ENCODE data around the gene PRKG1.

PRKG1 gene

GRCh38 chr10:51920672-51921071 is 846.4 kb downstream of the PRKG1 start:
- no peaks in the 10 kb centered on the region for H3K9me3 ChIP-seq (replicated peaks; ENCODE audit: low read length)
- H3K4me2 ChIP-seq (ENCODE audit: low read length) = no peak overlapping the region
- no peaks in the 10 kb centered on the region for H3K27me3 ChIP-seq (ENCODE audit: control insufficient read depth, insufficient read depth, low read length)
- no peaks in the 10 kb centered on the region for H3K36me3 ChIP-seq (ENCODE audit: insufficient read depth, low read length)
- no peaks in the 10 kb centered on the region for H3K4me1 ChIP-seq (ENCODE audit: control insufficient read depth, insufficient read depth, low read length)
- no peak overlapping the region for H3K9ac ChIP-seq (ENCODE audit: low read depth, low read length)
- H3K4me3 ChIP-seq (ENCODE audit: low read length) = no peak overlapping the region

- no peaks in the 10 kb centered on the region for H3K4me1 ChIP-seq (ENCODE audit: control insufficient read depth, insufficient read depth, low read length)
- no peak overlapping the region for H3K4me3 ChIP-seq (ENCODE audit: low read length)
- no peak overlapping the region for H3K4me2 ChIP-seq (ENCODE audit: low read length)
- no peaks in the 10 kb centered on the region for H3K27me3 ChIP-seq (ENCODE audit: control insufficient read depth, insufficient read depth, low read length)
- no peak overlapping the region for H3K9ac ChIP-seq (ENCODE audit: low read depth, low read length)
- H3K9me3 ChIP-seq (replicated peaks; ENCODE audit: low read length) = no peaks in the 10 kb centered on the region
- H3K36me3 ChIP-seq (ENCODE audit: insufficient read depth, low read length) = no peaks in the 10 kb centered on the region
Observed at GRCh38 chr10:51924359-51924758, 850.1 kb downstream of the PRKG1 start.

GRCh38 chr10:51926337-51926736 is 852.0 kb downstream of the PRKG1 start:
- H3K9ac ChIP-seq (ENCODE audit: low read depth, low read length) = no peak overlapping the region
- H3K4me3 ChIP-seq (ENCODE audit: low read length) = no peak overlapping the region
- H3K4me1 ChIP-seq (ENCODE audit: control insufficient read depth, insufficient read depth, low read length) = no peaks in the 10 kb centered on the region

GRCh38 chr10:51928162-51928561 is 853.9 kb downstream of the PRKG1 start:
- no peaks in the 10 kb centered on the region for H3K9me3 ChIP-seq (replicated peaks; ENCODE audit: low read length)
- no peak overlapping the region for H3K9ac ChIP-seq (ENCODE audit: low read depth, low read length)
- no peaks in the 10 kb centered on the region for H3K36me3 ChIP-seq (ENCODE audit: insufficient read depth, low read length)
- no peaks in the 10 kb centered on the region for H3K4me1 ChIP-seq (ENCODE audit: control insufficient read depth, insufficient read depth, low read length)
- H3K27me3 ChIP-seq (ENCODE audit: control insufficient read depth, insufficient read depth, low read length) = no peaks in the 10 kb centered on the region
- H3K4me2 ChIP-seq (ENCODE audit: low read length) = no peak overlapping the region
- no peak overlapping the region for H3K4me3 ChIP-seq (ENCODE audit: low read length)

More at GRCh38 chr10:51926337-51926736, 852.0 kb downstream of the PRKG1 start:
- H3K27me3 ChIP-seq (ENCODE audit: control insufficient read depth, insufficient read depth, low read length) = no peaks in the 10 kb centered on the region
- no peaks in the 10 kb centered on the region for H3K36me3 ChIP-seq (ENCODE audit: insufficient read depth, low read length)
- H3K4me2 ChIP-seq (ENCODE audit: low read length) = no peak overlapping the region
- H3K9me3 ChIP-seq (replicated peaks; ENCODE audit: low read length) = no peaks in the 10 kb centered on the region

- no peak overlapping the region for H3K9ac ChIP-seq (ENCODE audit: low read depth, low read length)
- H3K36me3 ChIP-seq (ENCODE audit: insufficient read depth, low read length) = no peaks in the 10 kb centered on the region
- H3K27me3 ChIP-seq (ENCODE audit: control insufficient read depth, insufficient read depth, low read length) = no peaks in the 10 kb centered on the region
- peaks cover 2% of the 10 kb centered on the region for H3K4me1 ChIP-seq (ENCODE audit: control insufficient read depth, insufficient read depth, low read length)
- no peak overlapping the region for H3K4me3 ChIP-seq (ENCODE audit: low read length)
- H3K4me2 ChIP-seq (ENCODE audit: low read length) = no peak overlapping the region
- H3K9me3 ChIP-seq (replicated peaks; ENCODE audit: low read length) = no peaks in the 10 kb centered on the region
Observed at GRCh38 chr10:51932530-51932929, 858.2 kb downstream of the PRKG1 start.

- no peak overlapping the region for H3K4me3 ChIP-seq (ENCODE audit: low read length)
- H3K9ac ChIP-seq (ENCODE audit: low read depth, low read length) = no peak overlapping the region
- H3K9me3 ChIP-seq (replicated peaks; ENCODE audit: low read length) = no peaks in the 10 kb centered on the region
- no peak overlapping the region for H3K4me2 ChIP-seq (ENCODE audit: low read length)
- no peaks in the 10 kb centered on the region for H3K36me3 ChIP-seq (ENCODE audit: insufficient read depth, low read length)
- peaks cover 7% of the 10 kb centered on the region for H3K4me1 ChIP-seq (ENCODE audit: control insufficient read depth, insufficient read depth, low read length)
- no peaks in the 10 kb centered on the region for H3K27me3 ChIP-seq (ENCODE audit: control insufficient read depth, insufficient read depth, low read length)
Observed at GRCh38 chr10:51934373-51934772, 860.1 kb downstream of the PRKG1 start.

- Histone ChIP-seq H3K4me3 (ENCODE audit: low read length) (no peak overlapping the region), H3K9me3 (replicated peaks; ENCODE audit: low read length) (no peaks in the 10 kb centered on the region), H3K27me3 (ENCODE audit: control insufficient read depth, insufficient read depth, low read length) (no peaks in the 10 kb centered on the region), H3K9ac (ENCODE audit: low read depth, low read length) (no peak overlapping the region), H3K4me2 (ENCODE audit: low read length) (no peak overlapping the region), H3K36me3 (ENCODE audit: insufficient read depth, low read length) (no peaks in the 10 kb centered on the region), H3K4me1 (ENCODE audit: control insufficient read depth, insufficient read depth, low read length) (peaks cover 7% of the 10 kb centered on the region)
Observed at GRCh38 chr10:51935341-51935740, 861.1 kb downstream of the PRKG1 start.

GRCh38 chr10:51937308-51938140 is 863.2 kb downstream of the PRKG1 start:
- H3K9ac ChIP-seq (ENCODE audit: low read depth, low read length) = no peak overlapping the region
- H3K4me3 ChIP-seq (ENCODE audit: low read length) = no peak overlapping the region
- peak overlapping the region; percentile 58 for H3K4me2 ChIP-seq (ENCODE audit: low read length)

GRCh38 chr10:51950371-51950995 is 876.2 kb downstream of the PRKG1 start:
- H3K9ac ChIP-seq (ENCODE audit: low read depth, low read length) = no peak overlapping the region
- H3K27me3 ChIP-seq (ENCODE audit: control insufficient read depth, insufficient read depth, low read length) = no peaks in the 10 kb centered on the region
- H3K36me3 ChIP-seq (ENCODE audit: insufficient read depth, low read length) = no peaks in the 10 kb centered on the region
- H3K4me1 ChIP-seq (ENCODE audit: control insufficient read depth, insufficient read depth, low read length) = no peaks in the 10 kb centered on the region
- no peak overlapping the region for H3K4me3 ChIP-seq (ENCODE audit: low read length)
- no peaks in the 10 kb centered on the region for H3K9me3 ChIP-seq (replicated peaks; ENCODE audit: low read length)
- no peak overlapping the region for H3K4me2 ChIP-seq (ENCODE audit: low read length)

More at GRCh38 chr10:51937308-51938140, 863.2 kb downstream of the PRKG1 start:
- H3K4me1 ChIP-seq (ENCODE audit: control insufficient read depth, insufficient read depth, low read length) = peaks cover 7% of the 10 kb centered on the region
- H3K9me3 ChIP-seq (replicated peaks; ENCODE audit: low read length) = no peaks in the 10 kb centered on the region
- H3K27me3 ChIP-seq (ENCODE audit: control insufficient read depth, insufficient read depth, low read length) = no peaks in the 10 kb centered on the region
- no peaks in the 10 kb centered on the region for H3K36me3 ChIP-seq (ENCODE audit: insufficient read depth, low read length)

GRCh38 chr10:51950996-51951555 is 876.8 kb downstream of the PRKG1 start:
- H3K9me3 ChIP-seq (replicated peaks; ENCODE audit: low read length) = no peaks in the 10 kb centered on the region
- no peaks in the 10 kb centered on the region for H3K27me3 ChIP-seq (ENCODE audit: control insufficient read depth, insufficient read depth, low read length)
- H3K4me1 ChIP-seq (ENCODE audit: control insufficient read depth, insufficient read depth, low read length) = no peaks in the 10 kb centered on the region
- H3K36me3 ChIP-seq (ENCODE audit: insufficient read depth, low read length) = no peaks in the 10 kb centered on the region
- no peak overlapping the region for H3K9ac ChIP-seq (ENCODE audit: low read depth, low read length)
- no peak overlapping the region for H3K4me3 ChIP-seq (ENCODE audit: low read length)
- H3K4me2 ChIP-seq (ENCODE audit: low read length) = no peak overlapping the region

GRCh38 chr10:51951601-51952000 is 877.3 kb downstream of the PRKG1 start:
- Histone ChIP-seq H3K4me1 (ENCODE audit: control insufficient read depth, insufficient read depth, low read length) (no peaks in the 10 kb centered on the region), H3K4me2 (ENCODE audit: low read length) (no peak overlapping the region), H3K4me3 (ENCODE audit: low read length) (no peak overlapping the region), H3K27me3 (ENCODE audit: control insufficient read depth, insufficient read depth, low read length) (no peaks in the 10 kb centered on the region), H3K9me3 (replicated peaks; ENCODE audit: low read length) (no peaks in the 10 kb centered on the region), H3K9ac (ENCODE audit: low read depth, low read length) (no peak overlapping the region), H3K36me3 (ENCODE audit: insufficient read depth, low read length) (no peaks in the 10 kb centered on the region)

Data from skeletal muscle satellite cell (primary cell).